ENCODE data around the gene KRTAP5-3. TPM values are rescaled to one million over a fixed set of nuclear protein-coding genes. Genes with fewer than 3 reads are reported as not detected.
A peak's percentile ranks its signal among the peaks of the same experiment; 100 is the strongest.
"Not testable (repeated sequence)": the region's sequence is repeated elsewhere in the genome, so short reads cannot be mapped to it uniquely, and the experiment has no call there.

KRTAP5-3 gene
- total RNA-seq, 1 donor from 2014 or later = not detected

DNA sequence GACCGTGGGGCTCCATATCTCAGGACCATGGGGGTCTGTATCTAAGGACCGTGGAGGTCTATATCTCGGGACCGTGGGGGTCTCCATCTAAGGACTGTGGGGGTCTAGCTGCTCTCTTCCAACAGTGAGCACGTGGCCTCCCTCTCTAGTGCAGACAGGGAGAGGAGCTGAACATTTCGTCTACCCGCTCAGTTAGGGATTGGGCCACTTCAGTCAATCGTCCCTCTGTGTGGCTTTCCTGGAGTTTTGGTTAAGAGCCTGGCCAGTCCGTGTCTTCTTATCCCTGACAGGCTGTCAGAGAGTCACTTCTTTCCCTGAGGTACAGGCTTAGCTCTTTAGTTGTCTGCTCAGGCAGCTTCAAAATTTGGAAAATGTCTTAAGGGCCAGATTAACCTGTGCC lies 26.3 kb downstream of the KRTAP5-3 start:
- Mint-ChIP-seq H3K9me3 (peaks cover 20% of the 10 kb centered on the region), H3K36me3 (no peaks in the 10 kb centered on the region), H3K27me3 (ENCODE audit: low read depth) (peaks cover 20% of the 10 kb centered on the region), H3K4me1 (no peaks in the 10 kb centered on the region), H3K4me3 (no peak overlapping the region), H3K27ac (no peak overlapping the region)
- no peak for TF ChIP-seq CTCF (IDR thresholded peaks at IDR 0.05; ENCODE audit: unreplicated experiment)
- DNase-seq (ENCODE audit: low spot score in 2 of 2, unreplicated experiment in 2 of 2) = no peak

GRCh38 chr11:1576825-1577224 lies 31.4 kb downstream of the KRTAP5-3 start:
- Mint-ChIP-seq H3K27ac (no peak overlapping the region), H3K27me3 (ENCODE audit: low read depth) (peaks cover 37% of the 10 kb centered on the region), H3K4me1 (no peaks in the 10 kb centered on the region), H3K9me3 (peaks cover 17% of the 10 kb centered on the region), H3K36me3 (no peaks in the 10 kb centered on the region), H3K4me3 (no peak overlapping the region)
- no peak for TF ChIP-seq CTCF (IDR thresholded peaks at IDR 0.05; ENCODE audit: unreplicated experiment)
- DNase-seq (ENCODE audit: low spot score in 2 of 2, unreplicated experiment in 2 of 2) = no peak

GRCh38 chr11:1575756-1576155 lies 32.5 kb downstream of the KRTAP5-3 start:
- peaks cover 37% of the 10 kb centered on the region for H3K27me3 Mint-ChIP-seq (ENCODE audit: low read depth)
- H3K4me1 Mint-ChIP-seq; H3K27ac Mint-ChIP-seq; H3K36me3 Mint-ChIP-seq; H3K4me3 Mint-ChIP-seq; DNase-seq (ENCODE audit: low spot score in 2 of 2, unreplicated experiment in 2 of 2): not testable (repeated sequence)
- peaks cover 12% of the 10 kb centered on the region for H3K9me3 Mint-ChIP-seq

DNA sequence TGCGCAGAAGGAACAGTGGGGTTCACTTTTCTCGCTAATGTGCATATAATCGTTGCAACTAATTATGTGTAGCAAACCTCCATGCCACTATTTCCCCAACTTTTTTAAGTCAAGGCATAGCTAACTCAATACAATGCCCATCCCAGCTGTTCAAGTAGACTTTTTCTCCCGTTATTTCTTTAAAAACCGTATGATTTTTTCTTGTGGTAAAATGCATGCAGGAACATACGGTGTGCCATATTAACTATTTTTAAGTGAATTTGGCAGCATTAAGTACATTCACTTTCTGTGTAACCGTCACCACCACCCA lies 33.4 kb downstream of the KRTAP5-3 start:
- Mint-ChIP-seq H3K27ac (no peak overlapping the region), H3K27me3 (ENCODE audit: low read depth) (peaks cover 37% of the 10 kb centered on the region)

GRCh38 chr11:1574238-1574932 lies 33.9 kb downstream of the KRTAP5-3 start:
- Mint-ChIP-seq H3K27ac (no peak overlapping the region), H3K27me3 (ENCODE audit: low read depth) (peaks cover 37% of the 10 kb centered on the region), H3K4me1 (no peaks in the 10 kb centered on the region), H3K4me3 (peak overlapping the region; percentile 51), H3K9me3 (peaks cover 12% of the 10 kb centered on the region), H3K36me3 (no peaks in the 10 kb centered on the region)
- TF ChIP-seq CTCF (IDR thresholded peaks at IDR 0.05; ENCODE audit: unreplicated experiment) = peak; percentile 59
- peak in 1 of 2 experiments; percentile 81 for DNase-seq (ENCODE audit: low spot score in 2 of 2, unreplicated experiment in 2 of 2)

More for the DNA sequence above, 33.4 kb downstream of the KRTAP5-3 start:
- peaks cover 12% of the 10 kb centered on the region for H3K9me3 Mint-ChIP-seq
- TF ChIP-seq CTCF (IDR thresholded peaks at IDR 0.05; ENCODE audit: unreplicated experiment) = no peak
- H3K36me3 Mint-ChIP-seq = no peaks in the 10 kb centered on the region
- H3K4me3 Mint-ChIP-seq = no peak overlapping the region
- H3K4me1 Mint-ChIP-seq = no peaks in the 10 kb centered on the region
- DNase-seq (ENCODE audit: low spot score in 2 of 2, unreplicated experiment in 2 of 2) = no peak

DNA sequence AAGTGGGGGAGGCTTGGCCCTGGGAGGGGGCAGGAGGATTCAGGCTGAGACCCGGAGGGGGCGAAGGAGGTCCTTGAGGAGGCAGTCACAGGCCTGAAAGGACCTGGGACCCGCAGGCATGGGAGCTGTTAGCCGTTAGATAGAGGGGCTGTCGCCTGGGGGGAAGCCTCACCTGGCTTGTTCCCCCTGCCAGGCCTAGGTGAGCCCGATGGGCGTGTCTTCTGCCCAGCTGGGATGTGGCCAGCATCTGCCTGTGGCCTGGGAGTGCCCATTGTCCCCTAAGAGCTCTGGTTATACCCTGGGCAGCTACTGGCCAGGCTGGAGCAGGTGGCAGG lies 34.4 kb downstream of the KRTAP5-3 start:
- DNase-seq (ENCODE audit: low spot score in 2 of 2, unreplicated experiment in 2 of 2) = no peak
- Mint-ChIP-seq H3K4me3 (peak overlapping the region; percentile 51), H3K9me3 (peaks cover 9% of the 10 kb centered on the region), H3K4me1 (no peaks in the 10 kb centered on the region), H3K27ac (no peak overlapping the region), H3K27me3 (ENCODE audit: low read depth) (peaks cover 36% of the 10 kb centered on the region), H3K36me3 (no peaks in the 10 kb centered on the region)
- TF ChIP-seq CTCF (IDR thresholded peaks at IDR 0.05; ENCODE audit: unreplicated experiment) = no peak
